DMS153 (cell line): Measurements from ENCODE around the gene HPGD.
"Not testable (repeated sequence)": the region's sequence is repeated elsewhere in the genome, so short reads cannot be mapped to it uniquely, and the experiment has no call there.

Source experiments
- DNase-seq: peaks from one replicate; lab custom pipeline; 2025; lab: John Stamatoyannopoulos, UW

Gene HPGD

DNA sequence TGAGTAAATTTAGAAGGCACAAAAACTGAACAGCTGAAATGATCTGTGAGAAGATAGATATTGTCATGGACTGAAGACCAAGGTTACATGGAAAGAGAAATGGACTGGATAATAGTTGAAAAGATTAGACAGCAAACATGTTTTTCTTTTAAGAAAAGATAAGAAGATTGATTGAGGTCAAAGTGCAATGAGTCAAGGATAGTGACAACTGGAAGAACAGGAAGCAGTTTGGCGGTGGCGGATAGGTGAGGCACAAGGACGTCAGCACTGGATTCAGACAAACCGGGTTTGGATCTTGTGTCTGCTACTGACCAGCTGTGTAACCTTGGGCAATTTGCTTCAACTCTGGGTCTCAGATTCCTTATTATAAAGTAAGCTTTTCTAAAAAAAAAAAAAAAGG lies 2.0 kb upstream of the HPGD start:
- no peak for DNase-seq

DNA sequence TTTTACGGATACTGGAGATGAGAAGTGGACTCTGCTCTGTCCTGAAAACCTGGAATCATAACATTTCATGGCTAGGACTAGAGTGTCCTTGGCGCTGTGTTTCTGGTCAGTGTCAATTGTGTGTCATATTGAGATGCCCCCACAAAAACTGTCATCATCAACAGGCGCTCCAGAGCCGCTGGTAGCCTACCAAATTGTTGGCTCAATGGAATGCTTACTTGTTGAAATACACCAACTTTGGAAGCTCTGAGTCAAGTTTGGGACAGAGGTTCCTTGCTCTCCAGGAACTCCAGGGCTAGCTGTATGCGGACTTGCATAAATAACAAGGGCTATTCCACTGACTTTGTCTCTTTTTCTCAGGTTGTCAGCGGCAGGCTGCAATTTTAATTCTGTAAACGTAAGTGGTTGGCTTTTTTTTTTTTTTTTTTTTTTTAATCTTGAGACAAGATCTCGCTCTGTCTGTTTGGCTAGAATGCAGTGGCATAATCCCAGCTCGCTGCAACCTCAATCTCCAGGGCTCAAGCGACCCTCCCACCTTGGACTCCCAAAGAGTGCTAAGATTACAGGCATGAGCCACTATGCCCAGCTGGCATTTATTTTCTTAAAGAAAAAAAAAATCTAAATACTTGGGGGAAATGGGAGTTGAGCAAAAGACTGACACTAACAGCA lies 871 bp upstream of the HPGD start:
- DNase-seq = no peak

DNA sequence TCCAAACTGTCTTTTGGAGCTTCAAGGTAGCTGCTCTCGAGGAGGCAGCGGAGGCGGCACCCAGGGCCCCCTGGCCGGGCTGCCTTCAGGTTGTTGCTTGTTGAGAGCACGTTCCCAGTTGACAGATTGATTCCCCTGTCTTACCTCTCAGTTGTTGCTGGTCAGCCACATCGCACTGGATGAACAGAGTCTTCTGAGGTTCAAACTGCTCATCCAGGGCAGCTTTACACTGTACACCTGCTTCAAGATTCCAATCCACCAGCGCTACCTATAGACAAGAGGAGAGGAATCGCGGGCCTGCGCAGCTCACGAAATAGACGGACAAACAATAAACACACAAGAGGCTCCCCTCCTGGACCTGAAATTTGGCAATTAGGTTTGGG lies 497 bp downstream of the HPGD start:
- peak; percentile 19 for DNase-seq

DNA sequence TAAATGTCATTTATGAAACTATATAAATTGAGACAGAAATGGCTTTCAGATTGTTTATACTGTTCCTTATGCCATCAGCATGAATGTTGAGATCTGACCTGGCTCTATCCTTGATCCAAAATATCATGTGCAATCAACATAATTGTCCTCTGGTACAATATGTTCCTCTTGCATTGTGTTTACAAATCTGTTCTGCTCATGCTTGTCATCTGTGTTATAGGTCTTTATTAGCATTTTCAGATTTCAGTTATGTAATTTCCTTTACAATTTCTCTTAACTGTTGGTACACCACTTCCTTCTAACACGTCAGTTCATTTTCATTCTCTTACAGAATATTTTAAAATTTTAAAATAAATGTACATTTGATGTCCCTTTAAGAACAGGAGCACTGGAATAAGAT lies 1.6 kb downstream of the HPGD start:
- DNase-seq = no peak

DNA sequence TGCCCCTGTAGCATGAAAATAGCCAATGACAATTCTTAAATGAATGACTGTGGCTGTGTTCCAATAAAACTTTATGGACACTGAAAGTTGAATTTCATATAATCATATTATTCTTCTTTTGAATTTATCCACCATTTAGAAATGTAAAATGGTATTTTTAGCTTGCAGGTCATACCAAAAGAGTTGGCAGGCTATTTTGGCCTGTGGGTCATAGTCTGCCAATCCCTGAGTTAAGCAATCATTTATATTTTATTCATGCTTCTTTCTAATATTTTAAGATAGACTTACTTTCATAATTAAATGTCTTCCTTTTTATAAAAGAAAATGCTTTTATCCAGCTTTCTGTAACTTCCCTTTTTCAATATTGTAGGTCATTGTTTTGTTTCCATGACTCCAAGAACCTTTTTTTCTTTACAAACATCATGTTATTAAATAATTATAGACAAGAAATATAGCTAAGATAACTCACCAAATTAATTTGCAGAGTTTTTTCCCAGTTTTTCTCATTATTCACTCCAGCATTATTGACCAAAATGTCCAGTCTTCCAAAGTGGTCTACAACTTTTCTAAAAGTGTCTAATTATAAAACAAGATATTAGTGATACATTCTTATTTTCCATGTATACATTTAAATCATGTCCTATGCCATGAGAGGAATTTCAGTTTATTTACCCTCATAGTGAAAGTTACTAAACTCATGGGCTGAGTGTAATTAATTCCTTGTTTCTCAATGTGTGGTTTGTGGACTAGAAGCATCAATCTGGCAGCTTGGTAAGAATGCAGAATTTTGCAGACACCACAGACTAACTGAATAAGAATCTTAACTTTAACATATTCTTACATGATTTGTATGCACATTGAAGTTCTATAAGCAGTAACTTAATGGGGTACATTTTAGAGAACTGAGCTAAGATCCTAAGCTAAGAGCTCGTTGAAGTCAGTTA lies 4.5 kb downstream of the HPGD start:
- no peak for DNase-seq

DNA sequence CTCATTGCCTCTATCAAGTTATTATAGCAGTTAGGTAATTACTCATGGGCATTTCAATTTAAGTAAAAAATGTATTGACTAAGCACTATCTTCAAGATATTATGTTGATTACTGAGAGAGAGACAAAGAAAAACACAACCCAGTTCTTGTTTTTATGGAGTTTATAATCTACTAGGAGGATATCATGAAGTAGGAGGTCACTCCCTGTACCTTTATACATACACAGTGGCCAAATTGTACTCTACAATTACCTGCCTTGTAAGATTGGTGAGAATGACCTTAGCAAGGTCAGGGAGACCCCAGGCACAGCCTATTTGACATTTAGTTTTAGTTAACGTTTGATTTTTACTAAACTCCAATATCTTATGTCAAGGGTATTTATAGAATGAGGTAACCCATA lies 5.5 kb downstream of the HPGD start:
- no peak for DNase-seq

DNA sequence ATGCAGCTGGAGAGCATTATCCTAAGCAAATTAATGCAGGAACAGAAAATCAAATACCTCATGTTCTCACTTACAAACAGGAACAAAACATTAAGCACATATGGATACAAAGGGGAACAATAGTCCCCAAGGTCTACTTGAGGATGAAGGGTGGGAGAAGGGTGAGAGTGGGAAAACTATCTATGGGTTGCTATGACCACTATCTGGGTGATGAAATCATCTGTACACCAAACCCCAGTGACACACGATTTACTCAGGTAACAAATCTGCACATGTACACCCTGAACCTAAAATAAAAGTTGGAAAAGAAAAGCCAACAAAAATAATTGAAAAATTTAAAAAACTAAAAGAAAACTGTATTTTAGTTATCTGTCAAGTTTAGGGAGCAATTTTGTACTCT lies 5.9 kb downstream of the HPGD start:
- no peak for DNase-seq

DNA sequence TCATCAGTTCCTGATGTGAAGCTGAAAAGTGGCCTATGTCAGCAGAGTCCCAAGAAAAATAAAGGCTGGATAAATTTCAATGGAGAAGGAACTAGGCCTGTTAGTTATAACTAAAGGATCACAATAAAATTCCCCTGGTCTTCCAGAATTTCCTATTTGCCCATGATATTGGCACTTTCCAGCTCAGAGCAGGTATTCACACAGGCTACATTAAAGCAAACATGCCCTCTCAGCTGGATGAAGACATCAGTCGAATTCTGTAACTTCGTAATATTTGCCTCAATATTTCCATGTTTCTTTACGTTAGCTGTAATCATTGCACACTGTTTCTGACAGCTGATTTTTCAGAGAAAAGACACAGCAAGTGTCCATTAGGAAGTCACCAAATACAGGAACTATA lies 9.5 kb downstream of the HPGD start:
- no peak for DNase-seq

DNA sequence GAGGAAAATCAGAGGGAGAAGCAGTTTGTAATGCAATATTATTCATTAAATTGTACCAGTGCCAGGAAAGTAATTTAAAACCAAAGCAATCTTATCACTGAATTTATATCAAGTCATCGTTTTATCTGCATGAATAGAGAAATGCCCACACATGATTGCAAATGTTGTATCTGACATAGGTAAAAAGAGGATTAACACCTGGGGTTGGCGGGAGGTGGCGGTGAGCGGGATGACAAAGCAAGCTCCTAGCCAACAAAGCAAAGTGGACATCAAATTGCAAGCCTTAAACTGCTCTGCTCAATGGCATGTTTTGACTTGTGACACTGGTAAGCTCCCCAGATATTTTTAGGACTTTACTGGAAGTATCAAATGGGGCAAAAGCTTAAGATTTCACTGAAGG lies 16.4 kb downstream of the HPGD start:
- no peak for DNase-seq

DNA sequence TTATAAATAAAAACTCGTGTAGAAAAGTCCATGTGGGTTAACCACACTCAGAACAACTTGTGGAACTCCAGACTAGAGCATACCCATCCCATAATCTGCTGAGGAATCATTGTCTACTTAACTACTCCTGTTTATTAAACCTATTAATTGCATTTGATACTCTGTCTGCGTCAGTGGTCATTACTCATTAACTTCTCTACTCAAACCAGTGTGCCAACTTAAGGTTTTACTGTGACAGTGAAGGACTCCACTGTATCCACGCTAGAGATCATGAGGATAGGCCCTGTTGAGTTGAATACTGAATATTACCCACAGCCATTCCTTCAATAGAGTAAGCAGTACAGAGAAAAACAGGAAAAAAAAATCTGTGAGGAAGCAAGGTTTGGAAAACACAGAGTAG lies 17.3 kb downstream of the HPGD start:
- no peak for DNase-seq

DNA sequence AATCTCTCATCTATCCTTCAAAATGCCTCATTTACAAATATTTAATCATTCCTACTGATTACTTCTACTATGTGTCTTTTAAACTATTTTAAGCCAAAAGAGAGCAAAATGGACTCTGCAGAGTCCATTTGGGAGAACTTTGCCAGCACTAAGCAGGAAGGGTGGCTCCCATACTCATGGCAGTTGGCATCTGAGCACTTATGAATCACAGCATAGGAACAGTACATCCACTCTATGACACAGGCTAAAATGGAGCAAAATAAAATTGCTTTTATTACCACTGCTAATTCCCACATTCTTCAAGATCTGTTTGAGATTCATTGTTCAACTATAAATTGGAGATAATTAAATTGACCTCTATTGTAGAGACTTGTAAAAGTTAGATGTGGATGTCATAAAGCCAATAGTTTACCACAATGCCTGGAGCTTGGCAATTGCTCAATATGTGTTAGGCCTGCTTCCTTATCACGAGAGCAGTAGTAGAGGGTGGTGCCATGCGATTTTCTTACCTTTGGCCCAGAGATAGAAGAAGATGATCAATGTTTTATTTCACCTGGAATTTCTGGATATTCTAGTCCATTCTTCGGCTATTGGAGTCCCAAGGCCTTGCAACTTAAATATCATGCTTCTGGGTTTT lies 19.1 kb downstream of the HPGD start:
- no peak for DNase-seq

DNA sequence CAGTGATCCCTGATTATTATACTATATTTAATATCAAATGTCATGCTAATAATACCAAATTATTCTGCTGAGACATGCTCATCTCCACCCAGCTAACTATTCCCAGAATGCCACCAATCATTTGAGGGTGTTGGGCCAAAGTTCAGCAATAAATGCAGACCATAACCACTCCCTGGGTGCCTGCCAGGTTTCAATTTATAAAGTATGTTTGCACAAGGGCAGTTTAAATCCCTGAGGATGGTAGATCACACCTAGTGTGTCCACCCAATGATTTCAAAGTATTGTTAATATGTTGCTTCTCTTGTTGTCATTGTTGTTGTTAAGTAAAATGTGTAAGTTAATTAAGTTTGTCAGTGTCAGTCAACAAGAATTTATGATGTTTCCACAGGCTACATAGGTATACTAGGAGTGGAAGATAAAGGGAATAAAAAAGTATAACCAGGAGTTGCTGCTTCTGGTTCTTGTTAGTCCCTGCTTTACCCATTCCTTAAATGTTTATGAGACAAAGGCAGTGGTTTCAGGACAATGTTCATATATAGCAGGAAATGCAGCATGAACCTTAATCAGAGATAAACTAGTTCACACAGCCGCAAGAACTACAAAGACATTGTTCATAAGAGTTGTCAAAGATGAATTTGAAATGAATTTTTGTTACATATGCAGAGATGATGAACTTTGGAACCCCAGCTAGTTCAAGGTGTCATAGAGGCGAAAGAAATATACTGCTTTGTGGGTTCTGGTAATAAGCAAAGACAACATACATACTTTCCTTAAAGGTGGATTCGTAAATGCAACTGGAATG lies 25.5 kb downstream of the HPGD start:
- DNase-seq = peak; percentile 56

DNA sequence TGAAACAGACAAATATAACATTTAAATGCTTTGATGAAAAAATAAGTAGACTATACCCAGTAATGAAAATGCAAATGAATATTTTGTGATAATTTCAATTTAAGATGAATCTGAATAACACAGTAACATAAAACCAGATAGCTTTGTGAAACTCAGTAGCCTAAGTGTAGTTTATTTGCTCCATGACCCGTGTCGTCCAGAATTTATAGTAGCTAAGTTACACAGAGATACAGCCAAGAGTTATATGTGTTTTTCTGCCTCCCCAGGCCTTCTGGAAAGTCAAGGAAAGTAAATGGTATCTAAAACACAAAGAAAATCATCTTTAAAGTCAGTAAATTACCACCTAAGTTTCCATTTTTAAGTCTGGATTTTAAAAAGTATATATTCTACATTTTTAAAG lies 26.7 kb downstream of the HPGD start:
- DNase-seq = no peak

DNA sequence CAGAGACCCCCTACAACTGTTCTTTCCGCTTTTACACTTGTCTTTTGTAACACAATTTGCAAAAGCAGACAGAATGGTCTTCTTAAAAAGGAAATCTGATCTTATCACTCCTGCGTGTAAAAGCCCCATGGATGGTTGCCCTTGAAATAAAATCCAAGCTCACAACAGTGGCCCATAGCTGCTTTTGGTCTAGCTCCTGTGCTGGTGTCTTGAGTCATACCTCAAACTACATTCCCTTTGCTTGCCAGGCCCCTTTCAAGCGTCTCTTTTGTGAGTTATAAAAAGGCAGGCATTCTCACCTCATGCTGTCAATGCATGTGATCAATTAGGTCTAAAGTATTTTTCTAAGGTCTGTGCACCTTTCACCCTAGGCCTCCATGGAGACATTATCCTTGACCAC lies 27.6 kb downstream of the HPGD start:
- DNase-seq = no peak

DNA sequence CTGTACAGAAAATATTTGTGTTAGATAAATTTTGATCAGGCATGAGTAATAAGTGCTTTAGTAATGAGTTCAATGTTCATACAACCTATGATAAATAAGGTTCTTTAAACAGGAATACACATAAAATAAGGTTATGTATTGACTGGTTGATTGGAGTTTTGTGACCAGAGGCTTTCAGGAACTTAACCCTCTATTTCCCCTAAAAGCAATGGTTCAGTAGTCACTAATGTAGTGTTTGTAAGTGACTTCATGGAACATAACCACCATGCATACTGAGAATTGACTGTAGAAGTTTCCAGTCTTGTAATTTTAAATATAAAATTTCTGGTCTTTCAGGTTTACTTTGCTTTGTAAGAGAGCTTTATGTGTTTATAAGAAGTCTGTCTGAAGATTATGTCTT lies 28.1 kb downstream of the HPGD start:
- no peak for DNase-seq

DNA sequence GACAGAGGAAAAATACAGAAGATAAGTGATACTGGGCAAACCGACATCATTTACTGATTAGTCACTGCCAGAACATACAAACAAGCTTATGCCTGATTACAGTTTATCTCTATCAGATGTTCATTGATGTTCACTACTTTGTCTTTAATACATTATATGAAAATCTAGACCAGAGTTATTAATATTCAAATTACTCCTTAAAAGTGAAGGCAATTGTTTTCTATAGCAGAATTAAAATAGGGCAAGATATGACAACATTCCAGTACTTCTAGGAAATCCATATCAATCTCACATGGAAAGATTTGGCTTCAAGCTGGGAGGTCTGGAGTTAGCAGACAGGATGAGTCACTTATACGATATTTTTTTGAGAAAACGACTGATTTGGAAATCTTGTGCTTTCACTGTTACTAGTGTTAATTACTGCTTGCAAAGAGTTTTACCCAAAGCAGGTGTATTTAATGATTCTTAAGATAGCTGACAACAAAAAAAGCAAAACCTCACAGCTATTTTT lies 31.8 kb downstream of the HPGD start:
- DNase-seq = no peak

DNA sequence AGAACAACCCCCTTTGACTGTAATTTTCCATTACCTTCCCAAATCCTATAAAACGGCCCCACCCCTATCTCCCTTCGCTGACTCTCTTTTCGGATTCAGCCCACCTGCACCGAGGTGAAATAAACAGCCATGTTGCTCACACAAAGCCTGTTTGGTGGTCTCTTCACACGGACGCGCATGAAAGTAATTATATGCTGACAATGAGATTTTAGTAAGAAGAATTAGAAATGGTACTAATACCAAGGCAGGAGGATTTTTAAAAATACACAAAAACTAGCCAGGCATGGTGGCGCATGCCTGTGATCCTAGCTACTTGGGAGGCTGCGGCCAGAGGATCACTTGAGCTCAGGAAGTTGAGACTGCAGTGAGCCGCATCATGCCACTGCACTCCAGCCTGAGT lies 33.9 kb downstream of the HPGD start:
- DNase-seq = not testable (repeated sequence)

DNA sequence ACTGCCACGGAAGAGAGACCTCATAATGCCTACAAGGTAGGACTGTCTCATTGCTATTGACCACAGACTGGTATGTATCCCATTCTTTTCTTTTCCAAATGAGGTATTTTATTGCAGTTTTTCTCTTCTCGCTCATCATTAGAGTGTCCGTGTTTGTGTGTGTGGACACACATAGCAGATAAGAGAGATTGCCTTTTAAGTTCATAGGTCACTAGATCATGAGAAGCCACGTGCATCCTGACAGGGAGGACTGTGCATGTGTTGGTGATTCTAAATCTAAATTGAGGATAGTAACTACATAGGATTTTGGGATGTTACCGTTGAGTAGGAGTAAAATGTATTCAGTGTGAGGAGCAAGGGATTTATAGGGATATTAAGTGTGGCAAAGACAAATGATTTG lies 37.3 kb downstream of the HPGD start:
- no peak for DNase-seq

DNA sequence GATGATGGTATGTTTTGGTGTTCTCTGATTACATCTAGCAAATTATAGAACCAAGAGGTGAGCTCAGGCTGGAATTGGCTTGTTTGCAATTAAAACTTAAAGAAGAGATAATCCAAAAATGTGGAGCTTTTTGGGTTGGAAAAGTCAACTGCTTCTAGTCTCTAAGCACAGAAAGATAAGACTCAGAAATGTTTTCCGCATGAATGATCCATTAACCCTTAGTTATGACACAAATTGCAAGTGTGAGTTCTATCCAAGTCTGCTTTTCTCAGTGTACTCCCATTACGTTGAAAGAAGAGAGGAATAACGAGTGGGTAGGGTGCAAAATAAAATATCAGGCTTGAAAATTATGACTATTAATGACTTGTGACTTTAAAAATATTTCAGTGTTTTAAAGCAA lies 38.5 kb downstream of the HPGD start:
- DNase-seq = no peak

DNA sequence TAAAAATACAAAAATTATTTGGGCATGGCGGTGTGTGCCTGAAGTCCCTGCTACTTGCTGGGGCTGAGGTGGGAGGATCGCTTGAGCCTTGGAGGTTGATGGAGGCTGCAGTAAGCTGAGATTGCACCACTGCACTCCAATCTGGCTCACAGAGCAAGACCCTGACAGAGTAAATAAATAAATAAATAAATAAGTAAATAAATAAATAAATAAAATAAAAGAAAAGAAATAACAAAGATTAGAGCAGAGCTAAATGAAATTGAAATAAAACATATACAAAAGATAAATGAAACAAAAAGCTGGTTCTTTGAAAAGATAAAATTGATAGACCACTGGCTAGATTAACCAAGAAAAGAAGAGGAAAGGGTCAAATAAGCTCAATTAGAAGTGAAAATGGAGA lies 43.1 kb downstream of the HPGD start:
- no peak for DNase-seq

DNA sequence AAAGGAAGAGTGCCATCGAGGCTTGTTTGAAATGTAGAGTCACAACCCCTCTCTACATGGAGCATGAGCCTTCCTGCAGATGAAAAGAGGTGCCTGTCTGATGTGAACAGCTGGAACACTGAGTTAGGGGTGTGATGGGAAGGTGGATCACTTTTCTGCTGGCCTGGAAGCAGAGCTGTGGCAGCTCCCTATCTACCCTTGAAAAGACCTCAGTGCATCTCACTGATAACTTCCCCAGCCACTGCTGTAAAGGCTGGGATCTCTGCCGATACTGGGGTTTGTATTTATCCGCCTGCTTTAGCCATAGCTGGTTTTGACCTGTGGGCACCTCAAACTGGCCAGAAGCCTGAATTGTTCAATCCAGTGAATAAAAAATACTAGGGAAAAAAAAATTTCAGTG lies 46.8 kb downstream of the HPGD start:
- DNase-seq = no peak

DNA sequence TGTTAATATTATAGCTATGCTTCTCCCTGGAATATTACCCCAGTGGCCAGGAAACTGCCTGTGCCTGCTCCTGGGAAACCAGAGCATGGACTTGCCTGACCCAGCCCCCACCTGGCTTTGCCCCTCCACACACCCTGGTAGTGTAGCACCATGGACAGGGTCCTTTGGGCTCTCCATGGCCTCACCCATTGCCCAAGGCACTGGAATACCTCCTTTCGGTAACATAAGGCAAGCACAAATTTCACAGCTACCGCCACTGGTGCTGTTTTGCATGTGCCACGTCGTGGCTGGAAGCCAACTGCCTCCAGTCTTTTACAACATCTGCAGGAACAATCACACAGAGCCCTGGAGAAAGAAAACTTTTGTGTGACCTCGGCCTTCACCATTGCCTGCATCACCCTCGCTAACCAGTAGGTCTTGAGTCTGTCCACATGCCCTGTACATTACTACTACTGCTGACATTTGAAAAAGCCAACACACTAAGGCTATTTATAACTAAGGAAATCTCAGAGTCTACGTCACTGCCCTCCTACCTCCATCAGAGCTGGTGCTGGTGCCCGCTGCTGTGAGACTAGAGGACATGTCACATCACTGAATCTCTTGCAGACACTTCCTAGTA lies 47.7 kb downstream of the HPGD start:
- no peak for DNase-seq
